T-cell (primary cell): ENCODE results near the gene PTPN2. TPM values are rescaled to one million over a fixed set of nuclear protein-coding genes. Genes with fewer than 3 reads are reported as not detected.

ENCODE experiments used
- ATAC-seq, 4 experiments: fragments of 200-7000 bp in 3 of 4; fragments of 150-1000 bp in 1 of 4; cut with Tn5 transposase; replicated peaks in 1 of 4; 1 replicate in 3 of 4; 2 replicates in 1 of 4; pipeline ENCODE4 v1.10.0; 2021; ENCODE audit warnings: moderate library complexity in 3 of 4, mild to moderate bottlenecking in 2 of 4, moderate number of reproducible peaks in 1 of 4
- CTCF ChIA-PET, 2 donors: fragments of 300-600 bp; sonication (Branson Sonifier 250); formaldehyde crosslinking; loops; one replicate each; lab custom pipeline; 2022; ENCODE audit warnings: antibody characterized with exemption in 2 of 2; lab: Charles Lee
- POLR2A ChIA-PET, 2 donors: fragments of 300-600 bp; sonication (Branson Sonifier 250); formaldehyde crosslinking; loops; one replicate each; lab custom pipeline; 2022; ENCODE audit warnings: antibody characterized with exemption in 2 of 2; lab: Charles Lee
- DNase-seq, 35 experiments: peaks; one replicate each; pipeline versions ENCODE4 v3.0.0 to v3.0.0-alpha.2; 2013 to 2023
- H3K27ac ChIP-seq: one replicate; pipeline ENCODE4 v1.5.1; 2013; ENCODE audit warnings: low read length
- H3K27me3 ChIP-seq, 2 experiments: replicated peaks in 1 of 2; 1 replicate in 1 of 2; 2 replicates in 1 of 2; pipeline versions ENCODE4 v1.6.1 to v1.7.0; 2013; ENCODE audit warnings: low read length in 1 of 2, mixed read lengths in 1 of 2; ENCODE audit not compliant: control insufficient read depth in 2 of 2, insufficient read depth in 2 of 2; ENCODE audit errors: extremely low read depth in 1 of 2
- H3K36me3 ChIP-seq, 2 donors: 1 replicate in 1 of 2; 2 replicates in 1 of 2; pipeline versions ENCODE4 v1.6.1 to v1.7.0; 2013; ENCODE audit warnings: low read length in 1 of 2; ENCODE audit not compliant: control insufficient read depth in 2 of 2, insufficient read depth in 1 of 2; ENCODE audit errors: extremely low read depth in 1 of 2
- H3K4me1 ChIP-seq, 2 experiments: 1 replicate in 1 of 2; 2 replicates in 1 of 2; pipeline versions ENCODE4 v1.6.1 to v1.7.0; 2013; ENCODE audit warnings: low read length in 2 of 2, mixed read lengths in 1 of 2; ENCODE audit not compliant: insufficient read depth in 2 of 2, control insufficient read depth in 1 of 2; ENCODE audit errors: extremely low read depth in 1 of 2
- H3K4me3 ChIP-seq, 2 donors: 1 replicate in 1 of 2; 2 replicates in 1 of 2; pipeline versions ENCODE4 v1.5.1 to v1.7.0; 2013; ENCODE audit warnings: mild to moderate bottlenecking in 2 of 2, low read length in 1 of 2, moderate library complexity in 1 of 2; ENCODE audit not compliant: control insufficient read depth in 1 of 2; ENCODE audit errors: extremely low read depth in 1 of 2
- H3K9me3 ChIP-seq: 2 replicates; pipeline ENCODE4 v1.7.0; 2013
- H3K27ac Mint-ChIP-seq, 2 donors: one replicate each; pipeline ENCODE4 v1.8.0; 2020 to 2021; ENCODE audit warnings: mild to moderate bottlenecking in 2 of 2, mixed read lengths in 2 of 2
- H3K27me3 Mint-ChIP-seq, 2 donors: one replicate each; pipeline ENCODE4 v1.8.0; 2021 to 2022; ENCODE audit warnings: mixed read lengths in 2 of 2
- H3K36me3 Mint-ChIP-seq: one replicate; pipeline ENCODE4 v1.8.0; 2021; ENCODE audit warnings: mixed read lengths
- H3K4me1 Mint-ChIP-seq, 3 donors: one replicate each; pipeline ENCODE4 v1.8.0; 2020 to 2022; ENCODE audit warnings: mixed read lengths in 3 of 3, mild to moderate bottlenecking in 1 of 3
- H3K4me3 Mint-ChIP-seq, 3 donors: one replicate each; pipeline ENCODE4 v1.8.0; 2020 to 2022; ENCODE audit warnings: mild to moderate bottlenecking in 3 of 3, mixed read lengths in 3 of 3, moderate library complexity in 3 of 3
- H3K9me3 Mint-ChIP-seq, 3 donors: one replicate each; pipeline ENCODE4 v1.8.0; 2020 to 2022; ENCODE audit warnings: mixed read lengths in 3 of 3
- WGBS: methylation state at CpG from one replicate; pipeline ENCODE4 v1.1.5; 2013; ENCODE audit warnings: missing lambda C conversion rate; ENCODE audit not compliant: insufficient coverage; 5-methylcytosine and 5-hydroxymethylcytosine counted together
- total RNA-seq, 35 experiments: library from RNA in 6 of 35; stranded (reverse) in 6 of 35; fragments of 120-200 nt in 1 of 35; gene quantifications; one replicate each; pipeline versions ENCODE4 v1.2.1 to v1.2.4 and lab custom pipeline; 2013 to 2026

Gene PTPN2
- total RNA-seq, 5 donors from 2014 or later (not counting 1 experiment from before 2014, with no cell fraction given) = 44.8 to 78.4 (median 57.2) TPM

- peaks cover 3 to 21% of the 10 kb centered on the region in 2 experiments for H3K4me1 ChIP-seq
- ChIA-PET POLR2A (interaction anchor here in 1 of 2 donors (0.5 kb wide), 1 partner anchor 15 kb away, joined by 5 read pairs; no protein-coding TSS in a partner anchor), CTCF (interaction anchor here in 1 of 2 donors (0.6 kb wide), 1 partner anchor 182 kb away, joined by 3 read pairs; no protein-coding TSS in a partner anchor)
- Mint-ChIP-seq H3K36me3 (no peaks in the 10 kb centered on the region), H3K4me1 (peaks cover 5 to 7% (median 6%) of the 10 kb centered on the region in 3 donors), H3K27me3 (peaks cover 0 to 5% of the 10 kb centered on the region in 2 donors), H3K4me3 (peak overlapping the region; percentile 66 to 69 (median 67)), H3K9me3 (peaks cover 7 to 11% (median 9%) of the 10 kb centered on the region in 3 donors), H3K27ac (peak overlapping the region in 1 of 2 donors; percentile 48)
- H3K9me3 ChIP-seq = no peaks in the 10 kb centered on the region
- no peak overlapping the region for H3K27ac ChIP-seq
- peaks cover 0 to 15% of the 10 kb centered on the region in 2 experiments for H3K27me3 ChIP-seq
- peak overlapping the region; percentile 43 to 74 for H3K4me3 ChIP-seq
- H3K36me3 ChIP-seq = no peaks in the 10 kb centered on the region
- DNase-seq (peak in 33 of 35 experiments; percentile 27 to 72 (median 51)), ATAC-seq (peak; percentile 94 to 98 (median 96))
- 28% methylated on average over 71 of the region's 75 CpGs for whole genome bisulfite sequencing
These were observed 27.2 kb upstream of the PTPN2 start for GRCh38 chr18:12911025-12911928.

- Mint-ChIP-seq H3K27ac (no peak overlapping the region), H3K4me1 (peaks cover 12 to 14% (median 13%) of the 10 kb centered on the region in 3 donors), H3K4me3 (no peak overlapping the region), H3K36me3 (no peaks in the 10 kb centered on the region), H3K27me3 (peaks cover 0 to 7% of the 10 kb centered on the region in 2 donors), H3K9me3 (peaks cover 7 to 9% (median 7%) of the 10 kb centered on the region in 3 donors)
- 86% methylated on average over 1 of the region's 4 CpGs for WGBS
- ATAC-seq (no peak), DNase-seq (no peak)
- Histone ChIP-seq H3K4me3 (no peak overlapping the region), H3K4me1 (peaks cover 3 to 33% of the 10 kb centered on the region in 2 experiments), H3K36me3 (no peaks in the 10 kb centered on the region), H3K9me3 (no peaks in the 10 kb centered on the region), H3K27me3 (peaks cover 0 to 17% of the 10 kb centered on the region in 2 experiments), H3K27ac (no peak overlapping the region)
- ChIA-PET CTCF (no interaction called here), POLR2A (no interaction called here)
These were observed 24.7 kb upstream of the PTPN2 start for GRCh38 chr18:12908706-12909105.

- Histone ChIP-seq H3K36me3 (no peaks in the 10 kb centered on the region), H3K4me3 (no peak overlapping the region), H3K27me3 (peaks cover 0 to 17% of the 10 kb centered on the region in 2 experiments), H3K27ac (no peak overlapping the region), H3K4me1 (peaks cover 3 to 35% of the 10 kb centered on the region in 2 experiments), H3K9me3 (no peaks in the 10 kb centered on the region)
- no peak for DNase-seq
- Mint-ChIP-seq H3K27me3 (peaks cover 0 to 7% of the 10 kb centered on the region in 2 donors), H3K9me3 (no peaks in the 10 kb centered on the region), H3K4me3 (no peak overlapping the region), H3K4me1 (peaks cover 12 to 16% (median 13%) of the 10 kb centered on the region in 3 donors), H3K36me3 (no peaks in the 10 kb centered on the region), H3K27ac (no peak overlapping the region)
- CTCF ChIA-PET = no interaction called here
- POLR2A ChIA-PET = no interaction called here
- 8% methylated on average over 1 of the region's 8 CpGs for WGBS
- no peak for ATAC-seq
These were observed 23.4 kb upstream of the PTPN2 start for GRCh38 chr18:12907258-12907925.

GRCh38 chr18:12906773-12907172 lies 22.7 kb upstream of the PTPN2 start:
- ATAC-seq (no peak), DNase-seq (no peak)
- WGBS = 90% methylated on average over 10 of the region's 10 CpGs
- ChIA-PET CTCF (no interaction called here), POLR2A (no interaction called here)
- H3K4me3 Mint-ChIP-seq = no peak overlapping the region
- H3K36me3 ChIP-seq = no peaks in the 10 kb centered on the region
- H3K27me3 Mint-ChIP-seq = peaks cover 0 to 7% of the 10 kb centered on the region in 2 donors
- peaks cover 3 to 33% of the 10 kb centered on the region in 2 experiments for H3K4me1 ChIP-seq
- no peaks in the 10 kb centered on the region for H3K9me3 ChIP-seq
- H3K4me1 Mint-ChIP-seq = peaks cover 12 to 16% (median 13%) of the 10 kb centered on the region in 3 donors
- no peaks in the 10 kb centered on the region for H3K36me3 Mint-ChIP-seq
- no peak overlapping the region for H3K4me3 ChIP-seq
- H3K9me3 Mint-ChIP-seq = no peaks in the 10 kb centered on the region
- H3K27ac Mint-ChIP-seq = no peak overlapping the region
- H3K27ac ChIP-seq = no peak overlapping the region
- H3K27me3 ChIP-seq = peaks cover 0 to 15% of the 10 kb centered on the region in 2 experiments

GRCh38 chr18:12906119-12906518 lies 22.1 kb upstream of the PTPN2 start:
- no peak for ATAC-seq
- CTCF ChIA-PET = no interaction called here
- no peaks in the 10 kb centered on the region for H3K9me3 Mint-ChIP-seq

More at GRCh38 chr18:12906119-12906518, 22.1 kb upstream of the PTPN2 start:
- POLR2A ChIA-PET = no interaction called here
- Mint-ChIP-seq H3K27ac (no peak overlapping the region), H3K27me3 (peaks cover 0 to 7% of the 10 kb centered on the region in 2 donors), H3K4me1 (peaks cover 11 to 13% (median 12%) of the 10 kb centered on the region in 3 donors), H3K36me3 (no peaks in the 10 kb centered on the region), H3K4me3 (no peak overlapping the region)
- H3K27ac ChIP-seq = no peak overlapping the region
- WGBS = 70% methylated on average over 1 of the region's 4 CpGs
- no peak for DNase-seq
- H3K9me3 ChIP-seq = no peaks in the 10 kb centered on the region
- H3K36me3 ChIP-seq = no peaks in the 10 kb centered on the region
- peaks cover 0 to 12% of the 10 kb centered on the region in 2 experiments for H3K27me3 ChIP-seq
- H3K4me3 ChIP-seq = no peak overlapping the region
- peaks cover 3 to 26% of the 10 kb centered on the region in 2 experiments for H3K4me1 ChIP-seq
